ENCODE results near the gene FCMR. TPM values are rescaled to one million over a fixed set of nuclear protein-coding genes. Genes with fewer than 3 reads are reported as not detected.

FCMR gene
- total and polyA plus RNA-seq, 9 of the 15 experiments (the other 6 are each of a cell fraction or from before 2014, with no cell fraction given): 0.11 to 0.82 (median 0.20) TPM; not detected in 5

- Histone ChIP-seq H3K4me1 (replicated peaks in 1 of 2; ENCODE audit: control insufficient read depth in 2 of 2, insufficient read depth in 2 of 2, low read length in 2 of 2) (peaks cover 0 to 5% of the 10 kb centered on the region in 2 experiments; a peak in 2 of 5 replicates), H3K9ac (ENCODE audit: insufficient read depth in 1 of 2, low read depth in 2 of 2, low read length in 2 of 2) (no peak overlapping the region), H3K4me2 (ENCODE audit: insufficient read depth, low read length) (no peak overlapping the region), H3K4me3 (no peak overlapping the region), H4K20me1 (replicated peaks; ENCODE audit: control insufficient read depth, insufficient read depth, low read length) (no peaks in the 10 kb centered on the region), H3K79me2 (ENCODE audit: control insufficient read depth, insufficient read depth, low read length) (no peaks in the 10 kb centered on the region), H3K9me3 (replicated peaks; ENCODE audit: control insufficient read depth, insufficient read depth, low read depth, low read length) (no peaks in the 10 kb centered on the region), H2AFZ (ENCODE audit: low read depth, low read length) (no peak overlapping the region), H3K27me3 (ENCODE audit: control insufficient read depth in 2 of 2, insufficient read depth in 2 of 2, low read length in 2 of 2) (peaks cover 5 to 9% of the 10 kb centered on the region in 2 experiments; a peak in 3 of 5 replicates), H3K36me3 (ENCODE audit: control insufficient read depth, insufficient read depth, low read length) (no peaks in the 10 kb centered on the region), H3K9me1 (ENCODE audit: control insufficient read depth, insufficient read depth, low read length) (no peaks in the 10 kb centered on the region), H3K27ac (ENCODE audit: extremely low read depth, low read depth, low read length) (no peak overlapping the region)
- BruUV-seq (replicated peaks): no TSS peak
- CTCF ChIA-PET (ENCODE audit: low intra/inter-chr PET ratio): no interaction called here
- POLR2A ChIA-PET: interaction anchor here (0.6 kb wide), 2 partner anchors 180 to 280 kb away, joined by 3 read pairs; no protein-coding TSS in a partner anchor
- ATAC-seq: no peak
- in situ Hi-C loops (cut with MboI): no loop called here
- no peak for FAIRE-seq
- no peak for TF ChIP-seq KDM1A (IDR thresholded peaks at IDR 0.05)
- TF ChIP-seq PTRF (tag; IDR thresholded peaks at IDR 0.05): no peak
- TF ChIP-seq ZNF124 (CRISPR knock-in tag; IDR thresholded peaks at IDR 0.05): no peak
- no peak for TF ChIP-seq IRF9 (tag; IDR thresholded peaks at IDR 0.05)
- no peak for TF ChIP-seq NR1H2 (CRISPR knock-in tag; IDR thresholded peaks at IDR 0.05)
- TF ChIP-seq DACH1 (IDR thresholded peaks at IDR 0.05; ENCODE audit: partially characterized antibody): no peak
- DNase-seq (ENCODE audit: extremely low read depth in 1 of 4, low spot score in 3 of 4): no peak
- intact Hi-C loops (cut with micrococcal nuclease): no loop called here
Measured at GRCh38 chr1:206867716-206868115, 54.0 kb downstream of the FCMR start.

GRCh38 chr1:206867239-206867638 is 54.5 kb downstream of the FCMR start:
- Histone ChIP-seq H3K4me1 (replicated peaks in 1 of 2; ENCODE audit: control insufficient read depth in 2 of 2, insufficient read depth in 2 of 2, low read length in 2 of 2) (peaks cover 0 to 5% of the 10 kb centered on the region in 2 experiments; a peak in 2 of 5 replicates), H2AFZ (ENCODE audit: low read depth, low read length) (no peak overlapping the region), H3K27me3 (ENCODE audit: control insufficient read depth in 2 of 2, insufficient read depth in 2 of 2, low read length in 2 of 2) (peaks cover 5 to 9% of the 10 kb centered on the region in 2 experiments; a peak in 3 of 5 replicates), H3K4me2 (ENCODE audit: insufficient read depth, low read length) (no peak overlapping the region), H3K36me3 (ENCODE audit: control insufficient read depth, insufficient read depth, low read length) (no peaks in the 10 kb centered on the region), H3K79me2 (ENCODE audit: control insufficient read depth, insufficient read depth, low read length) (no peaks in the 10 kb centered on the region), H3K9me1 (ENCODE audit: control insufficient read depth, insufficient read depth, low read length) (no peaks in the 10 kb centered on the region), H3K9ac (ENCODE audit: insufficient read depth in 1 of 2, low read depth in 2 of 2, low read length in 2 of 2) (no peak overlapping the region), H3K9me3 (replicated peaks; ENCODE audit: control insufficient read depth, insufficient read depth, low read depth, low read length) (no peaks in the 10 kb centered on the region), H3K4me3 (no peak overlapping the region), H4K20me1 (replicated peaks; ENCODE audit: control insufficient read depth, insufficient read depth, low read length) (no peaks in the 10 kb centered on the region), H3K27ac (ENCODE audit: extremely low read depth, low read depth, low read length) (no peak overlapping the region)
- no peak for FAIRE-seq
- BruUV-seq (replicated peaks): no TSS peak
- TF ChIP-seq TBL1XR1 (IDR thresholded peaks at IDR 0.05; ENCODE audit: low read length in 2 of 2): no peak
- TF ChIP-seq GABPB1 (CRISPR knock-in tag; IDR thresholded peaks at IDR 0.05): no peak
- TF ChIP-seq TAF1 (IDR thresholded peaks at IDR 0.05; ENCODE audit: control insufficient read depth, extremely low read depth, insufficient read depth, low read length, severe bottlenecking): no peak
- TF ChIP-seq KAT8 (IDR thresholded peaks at IDR 0.05; ENCODE audit: low read depth): no peak
- TF ChIP-seq, protein P1, sequence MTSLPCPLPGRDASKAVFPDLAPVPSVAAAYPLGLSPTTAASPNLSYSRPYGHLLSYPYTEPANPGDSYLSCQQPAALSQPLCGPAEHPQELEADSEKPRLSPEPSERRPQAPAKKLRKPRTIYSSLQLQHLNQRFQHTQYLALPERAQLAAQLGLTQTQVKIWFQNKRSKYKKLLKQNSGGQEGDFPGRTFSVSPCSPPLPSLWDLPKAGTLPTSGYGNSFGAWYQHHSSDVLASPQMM (CRISPR knock-in tag; IDR thresholded peaks at IDR 0.05): no peak
- TF ChIP-seq, protein P2, sequence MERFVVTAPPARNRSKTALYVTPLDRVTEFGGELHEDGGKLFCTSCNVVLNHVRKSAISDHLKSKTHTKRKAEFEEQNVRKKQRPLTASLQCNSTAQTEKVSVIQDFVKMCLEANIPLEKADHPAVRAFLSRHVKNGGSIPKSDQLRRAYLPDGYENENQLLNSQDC (CRISPR knock-in tag; IDR thresholded peaks at IDR 0.05): no peak
- TF ChIP-seq PYGO2 (tag; IDR thresholded peaks at IDR 0.05): no peak
- no peak for TF ChIP-seq PTRF (tag; IDR thresholded peaks at IDR 0.05)
- TF ChIP-seq ZBTB43 (CRISPR knock-in tag; IDR thresholded peaks at IDR 0.05): no peak
- no peak for ATAC-seq
- in situ Hi-C loops (cut with MboI) (no loop called here), intact Hi-C loops (cut with micrococcal nuclease) (no loop called here)
- DNase-seq (ENCODE audit: extremely low read depth in 1 of 4, low spot score in 3 of 4): no peak
- ChIA-PET POLR2A (interaction anchor here (0.6 to 0.8 kb wide), 2 partner anchors 27 to 180 kb away, joined by 3 to 4 read pairs; no protein-coding TSS in a partner anchor), CTCF (ENCODE audit: low intra/inter-chr PET ratio) (no interaction called here)
- WGBS (ENCODE audit: insufficient coverage, low coverage, missing lambda C conversion rate): 0% methylated on average over 1 of the region's 1 CpG

All from K562 (cell line).